ENCODE data around the gene ARL5A. TPM values are rescaled to one million over a fixed set of nuclear protein-coding genes. Genes with fewer than 3 reads are reported as not detected.

Gene ARL5A
- total RNA-seq, 2 experiments from 2014 or later, result 50.6 to 52.7 TPM

DNA sequence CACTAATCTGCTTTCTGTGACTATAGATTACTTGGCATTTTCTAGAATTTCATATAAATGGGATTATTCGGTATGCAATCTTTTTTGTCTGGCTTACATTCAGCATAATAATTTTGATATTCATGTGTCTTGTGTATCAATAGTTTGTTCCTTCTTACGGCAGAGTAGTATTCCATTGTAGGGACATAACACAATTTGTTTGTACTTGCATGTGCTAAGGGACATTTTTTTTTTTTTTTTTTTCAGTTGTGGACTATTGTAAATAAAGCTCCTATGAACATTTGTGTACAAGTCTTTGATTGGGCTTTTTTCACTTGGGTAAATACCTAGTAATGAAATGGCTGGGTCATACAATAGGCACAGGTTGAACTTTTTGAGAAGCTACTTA is 45.1 kb downstream of the ARL5A start:
- CTCF ChIA-PET, result no interaction called here
- peaks cover 43% of the 10 kb centered on the region for H3K36me3 Mint-ChIP-seq (ENCODE audit: low read depth)
- no peaks in the 10 kb centered on the region for H3K27me3 Mint-ChIP-seq
- POLR2A ChIA-PET, result no interaction called here
- no peak for DNase-seq
- H3K4me1 Mint-ChIP-seq, result no peaks in the 10 kb centered on the region
- H3K4me3 Mint-ChIP-seq, result no peak overlapping the region
- H3K9me3 Mint-ChIP-seq, result peaks cover 5% of the 10 kb centered on the region
- H3K27ac Mint-ChIP-seq, result no peak overlapping the region

DNA sequence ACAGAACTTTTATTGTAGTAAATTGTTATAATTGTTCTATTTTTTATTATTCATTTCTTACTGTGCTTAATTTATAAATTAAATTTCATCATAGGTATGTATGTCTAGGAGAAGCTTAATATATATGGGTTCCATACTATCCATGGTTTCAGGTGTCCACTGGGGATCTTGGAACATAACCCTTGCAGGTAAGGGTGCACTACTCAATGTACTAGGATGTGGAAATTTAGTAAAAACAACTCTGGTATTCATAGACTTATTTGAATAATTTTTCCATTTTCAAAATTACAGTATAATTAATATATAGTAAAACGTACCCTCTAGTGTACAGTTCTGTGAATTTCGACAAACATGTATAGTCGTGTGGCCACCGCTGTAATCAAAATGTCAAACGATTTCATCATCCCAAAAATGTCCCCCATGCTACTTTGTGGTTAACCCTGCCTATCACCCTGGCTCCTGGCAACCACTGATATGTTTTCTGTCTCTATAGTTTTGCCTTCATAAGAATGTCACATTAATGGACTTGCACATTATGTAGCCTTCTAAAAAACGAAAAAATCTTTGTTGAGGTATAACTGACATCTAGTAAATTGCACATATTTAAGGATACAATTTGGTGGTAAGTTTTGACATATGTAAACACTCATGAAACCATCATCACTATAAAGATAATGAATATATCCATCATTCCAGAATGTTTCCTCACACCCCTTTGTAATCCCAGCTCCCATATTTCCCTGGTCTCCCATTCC is 45.7 kb downstream of the ARL5A start:
- POLR2A ChIA-PET, result no interaction called here
- H3K27ac Mint-ChIP-seq, result no peak overlapping the region
- H3K4me1 Mint-ChIP-seq, result no peaks in the 10 kb centered on the region
- no peak overlapping the region for H3K4me3 Mint-ChIP-seq
- peaks cover 5% of the 10 kb centered on the region for H3K9me3 Mint-ChIP-seq
- no peaks in the 10 kb centered on the region for H3K27me3 Mint-ChIP-seq
- H3K36me3 Mint-ChIP-seq (ENCODE audit: low read depth), result peaks cover 43% of the 10 kb centered on the region
- CTCF ChIA-PET, result no interaction called here
- DNase-seq, result no peak

GRCh38 chr2:151781642-151782041 is 46.6 kb downstream of the ARL5A start:
- no peak overlapping the region for H3K27ac Mint-ChIP-seq
- POLR2A ChIA-PET, result no interaction called here

DNA sequence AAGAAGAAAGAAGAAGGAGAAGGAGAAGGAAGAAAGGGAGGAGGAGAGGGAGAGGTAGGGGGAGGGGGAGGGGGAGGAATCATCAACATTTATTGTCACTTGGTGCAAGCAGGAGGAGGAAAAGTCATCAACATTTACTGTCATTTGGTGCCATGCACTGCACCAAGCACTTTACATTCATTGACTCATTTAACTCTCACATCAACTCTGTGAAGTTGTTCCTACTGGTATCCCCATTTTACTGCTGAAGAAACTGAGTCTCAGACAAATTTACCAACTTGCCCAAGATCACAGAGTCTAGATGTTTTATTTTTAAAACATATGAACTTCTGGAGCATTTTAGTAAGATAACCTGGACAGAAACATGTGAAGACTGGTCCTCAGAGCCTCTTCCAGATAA is 47.3 kb downstream of the ARL5A start:
- H3K36me3 Mint-ChIP-seq (ENCODE audit: low read depth), result peaks cover 57% of the 10 kb centered on the region
- peaks cover 5% of the 10 kb centered on the region for H3K9me3 Mint-ChIP-seq
- H3K4me3 Mint-ChIP-seq, result no peak overlapping the region
- POLR2A ChIA-PET, result no interaction called here
- H3K27ac Mint-ChIP-seq, result no peak overlapping the region
- DNase-seq, result no peak
- CTCF ChIA-PET, result no interaction called here
- H3K27me3 Mint-ChIP-seq, result no peaks in the 10 kb centered on the region
- H3K4me1 Mint-ChIP-seq, result no peaks in the 10 kb centered on the region

More at GRCh38 chr2:151781642-151782041, 46.6 kb downstream of the ARL5A start:
- Mint-ChIP-seq H3K4me1 (no peaks in the 10 kb centered on the region), H3K4me3 (no peak overlapping the region), H3K36me3 (ENCODE audit: low read depth) (peaks cover 51% of the 10 kb centered on the region), H3K9me3 (peaks cover 5% of the 10 kb centered on the region), H3K27me3 (no peaks in the 10 kb centered on the region)
- CTCF ChIA-PET, result no interaction called here
- no peak for DNase-seq

DNA sequence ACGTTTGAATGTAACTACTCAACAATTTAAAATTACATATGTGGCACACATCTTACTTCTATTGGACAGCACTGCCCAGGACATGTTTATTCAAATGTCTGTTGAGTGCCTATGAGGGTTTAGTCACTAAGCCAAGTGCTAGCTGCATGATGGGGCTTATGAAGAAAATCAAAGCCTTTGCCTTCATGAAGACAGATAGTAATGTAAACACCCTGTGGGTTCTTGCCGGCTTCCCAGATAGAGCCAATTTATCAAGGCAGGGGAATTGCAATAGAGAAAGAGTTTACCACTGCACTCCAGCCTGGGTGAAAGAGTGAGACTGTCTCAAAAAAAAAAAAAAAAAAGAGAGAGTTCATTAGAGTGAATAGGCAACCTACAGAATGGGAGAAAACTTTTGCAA is 50.3 kb downstream of the ARL5A start:
- no peak for DNase-seq
- no peaks in the 10 kb centered on the region for H3K27me3 Mint-ChIP-seq
- H3K4me1 Mint-ChIP-seq, result no peaks in the 10 kb centered on the region
- peaks cover 43% of the 10 kb centered on the region for H3K36me3 Mint-ChIP-seq (ENCODE audit: low read depth)
- no peak overlapping the region for H3K4me3 Mint-ChIP-seq
- ChIA-PET POLR2A (no interaction called here), CTCF (no interaction called here)
- H3K27ac Mint-ChIP-seq, result no peak overlapping the region
- H3K9me3 Mint-ChIP-seq, result peaks cover 5% of the 10 kb centered on the region

- ChIA-PET CTCF (no interaction called here), POLR2A (no interaction called here)
- Mint-ChIP-seq H3K27me3 (no peaks in the 10 kb centered on the region), H3K27ac (no peak overlapping the region), H3K9me3 (peaks cover 5% of the 10 kb centered on the region), H3K4me3 (no peak overlapping the region), H3K36me3 (ENCODE audit: low read depth) (peaks cover 39% of the 10 kb centered on the region), H3K4me1 (no peaks in the 10 kb centered on the region)
- DNase-seq, result no peak
Observed at GRCh38 chr2:151777487-151777886, 50.7 kb downstream of the ARL5A start.

- POLR2A ChIA-PET, result no interaction called here
- Mint-ChIP-seq H3K36me3 (ENCODE audit: low read depth) (peaks cover 34% of the 10 kb centered on the region), H3K4me3 (no peak overlapping the region), H3K4me1 (no peaks in the 10 kb centered on the region), H3K27me3 (no peaks in the 10 kb centered on the region), H3K27ac (no peak overlapping the region), H3K9me3 (peaks cover 5% of the 10 kb centered on the region)
- CTCF ChIA-PET, result no interaction called here
- DNase-seq, result no peak
Observed at GRCh38 chr2:151776367-151776766, 51.9 kb downstream of the ARL5A start.

GRCh38 chr2:151775057-151775740 is 53.0 kb downstream of the ARL5A start:
- Mint-ChIP-seq H3K27me3 (no peaks in the 10 kb centered on the region), H3K4me1 (no peaks in the 10 kb centered on the region), H3K36me3 (ENCODE audit: low read depth) (peaks cover 34% of the 10 kb centered on the region), H3K4me3 (no peak overlapping the region), H3K27ac (no peak overlapping the region), H3K9me3 (peaks cover 5% of the 10 kb centered on the region)
- ChIA-PET POLR2A (interaction anchor here (1.1 kb wide), 1 partner anchor 13 kb away, joined by 3 read pairs; no protein-coding TSS in a partner anchor), CTCF (no interaction called here)
- DNase-seq, result no peak

DNA sequence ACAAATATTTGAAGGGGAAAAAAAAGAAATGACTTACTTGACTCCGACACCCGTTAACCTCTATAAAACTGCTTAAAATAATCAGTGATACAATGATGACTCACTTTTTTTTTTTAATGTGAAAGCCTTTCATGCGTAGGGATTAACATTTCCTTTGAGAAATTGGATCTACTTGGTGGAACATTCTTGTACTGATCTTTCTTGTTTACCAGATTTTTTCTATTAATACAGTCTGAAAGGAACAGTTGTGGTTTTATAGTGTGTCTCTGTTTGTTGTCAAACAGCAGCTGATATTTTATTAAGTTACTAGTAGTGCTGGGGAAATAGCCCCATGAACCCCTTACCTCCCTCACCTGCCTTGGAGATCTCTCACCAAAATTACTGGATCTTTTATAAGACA is 53.7 kb downstream of the ARL5A start:
- Mint-ChIP-seq H3K9me3 (peaks cover 2% of the 10 kb centered on the region), H3K27ac (no peak overlapping the region), H3K27me3 (no peaks in the 10 kb centered on the region), H3K4me3 (no peak overlapping the region), H3K4me1 (no peaks in the 10 kb centered on the region), H3K36me3 (ENCODE audit: low read depth) (peaks cover 27% of the 10 kb centered on the region)
- CTCF ChIA-PET, result no interaction called here
- no peak for DNase-seq
- POLR2A ChIA-PET, result interaction anchor here (1.1 kb wide), 1 partner anchor 13 kb away, joined by 3 read pairs; no protein-coding TSS in a partner anchor

DNA sequence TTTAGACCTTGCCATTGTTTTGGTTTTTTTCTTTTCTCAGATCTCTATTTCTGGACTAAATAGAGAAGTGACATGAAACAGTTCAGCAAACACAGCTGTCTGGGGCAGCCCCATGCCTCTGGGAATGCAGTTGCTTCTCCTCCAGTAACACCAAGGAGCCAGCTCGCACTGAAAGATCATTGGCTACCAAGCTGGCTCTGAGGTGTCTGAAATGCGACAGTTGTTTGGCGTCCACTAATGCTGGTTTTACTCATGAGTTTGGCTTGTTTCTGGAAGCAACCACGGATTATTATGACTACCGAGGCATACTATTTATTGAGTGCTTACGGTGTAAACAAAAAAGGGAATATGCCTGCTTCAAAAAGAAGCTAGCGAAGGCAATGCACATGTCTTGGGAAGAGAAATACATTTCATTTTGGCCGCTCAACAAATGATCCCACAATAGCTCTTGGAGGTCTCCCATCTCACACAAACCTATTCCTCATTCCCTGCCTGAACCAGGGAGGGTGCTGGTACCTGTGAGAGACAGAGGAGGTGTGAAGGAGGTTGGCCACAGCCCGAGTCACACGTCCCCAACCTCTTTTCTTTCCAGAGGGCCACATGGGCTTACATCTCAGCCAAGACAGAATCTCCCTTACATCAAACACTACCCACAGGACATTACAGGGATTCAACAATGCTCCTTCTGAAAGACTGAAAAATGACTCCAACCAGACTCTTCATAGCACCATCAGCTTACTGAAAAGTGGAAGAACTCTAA is 56.4 kb downstream of the ARL5A start:
- H3K4me3 Mint-ChIP-seq, result no peak overlapping the region
- peaks cover 8% of the 10 kb centered on the region for H3K36me3 Mint-ChIP-seq (ENCODE audit: low read depth)
- H3K9me3 Mint-ChIP-seq, result no peaks in the 10 kb centered on the region
- no peak for DNase-seq
- POLR2A ChIA-PET, result no interaction called here
- H3K27ac Mint-ChIP-seq, result no peak overlapping the region
- CTCF ChIA-PET, result no interaction called here
- H3K27me3 Mint-ChIP-seq, result no peaks in the 10 kb centered on the region
- H3K4me1 Mint-ChIP-seq, result peaks cover 5% of the 10 kb centered on the region

DNA sequence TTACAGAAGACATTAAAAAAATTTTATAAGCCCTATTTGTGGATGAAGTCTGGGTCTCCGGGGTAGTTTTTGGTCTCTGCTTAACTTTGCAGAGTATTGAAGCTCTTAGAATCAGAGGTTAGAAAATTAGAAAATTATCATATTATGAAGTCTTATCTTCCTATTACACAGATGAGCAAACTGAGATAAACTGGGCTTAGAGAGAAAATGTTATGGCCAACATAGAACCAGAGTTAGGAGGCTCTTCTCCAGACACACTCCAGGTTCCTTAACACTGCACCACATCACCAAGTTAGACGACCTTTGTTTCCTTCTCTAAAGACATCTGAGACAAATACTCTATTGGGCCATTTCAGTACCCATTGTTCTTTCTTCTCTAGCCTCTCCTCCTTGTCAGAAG is 57.2 kb downstream of the ARL5A start:
- no peak for DNase-seq
- no peaks in the 10 kb centered on the region for H3K9me3 Mint-ChIP-seq
- POLR2A ChIA-PET, result no interaction called here

GRCh38 chr2:151769606-151770005 is 58.6 kb downstream of the ARL5A start:
- CTCF ChIA-PET, result interaction anchor here (0.7 kb wide), 1 partner anchor 20 kb away, joined by 5 read pairs; no protein-coding TSS in a partner anchor
- H3K9me3 Mint-ChIP-seq, result no peaks in the 10 kb centered on the region
- no peak overlapping the region for H3K27ac Mint-ChIP-seq
- peaks cover 19% of the 10 kb centered on the region for H3K4me1 Mint-ChIP-seq
- no peaks in the 10 kb centered on the region for H3K27me3 Mint-ChIP-seq
- no peak overlapping the region for H3K4me3 Mint-ChIP-seq
- DNase-seq, result no peak
- POLR2A ChIA-PET, result no interaction called here
- H3K36me3 Mint-ChIP-seq (ENCODE audit: low read depth), result no peaks in the 10 kb centered on the region

More for the DNA sequence above, 57.2 kb downstream of the ARL5A start:
- Mint-ChIP-seq H3K27ac (no peak overlapping the region), H3K4me1 (peaks cover 12% of the 10 kb centered on the region), H3K4me3 (no peak overlapping the region), H3K36me3 (ENCODE audit: low read depth) (no peaks in the 10 kb centered on the region), H3K27me3 (no peaks in the 10 kb centered on the region)
- CTCF ChIA-PET, result no interaction called here

GRCh38 chr2:151767536-151767935 is 60.7 kb downstream of the ARL5A start:
- Mint-ChIP-seq H3K36me3 (ENCODE audit: low read depth) (no peaks in the 10 kb centered on the region), H3K9me3 (no peaks in the 10 kb centered on the region), H3K27me3 (no peaks in the 10 kb centered on the region), H3K27ac (no peak overlapping the region), H3K4me1 (peaks cover 19% of the 10 kb centered on the region), H3K4me3 (no peak overlapping the region)
- ChIA-PET CTCF (no interaction called here), POLR2A (no interaction called here)
- DNase-seq, result no peak
